OCI-LY1 (cell line): ENCODE data around the gene CEMIP.

Experiments
- H2AFZ ChIP-seq: fragments of 200-600 bp; sonication (generic), shearing (Covaris generic); 2 replicates; pipeline ENCODE4 v1.6.0; 2014; ENCODE audit warnings: antibody characterized with exemption, mild to moderate bottlenecking, low read length
- H3F3A ChIP-seq: fragments of 200-600 bp; sonication (generic), shearing (Covaris generic); 2 replicates; pipeline ENCODE4 v1.6.0; 2014; ENCODE audit warnings: mild to moderate bottlenecking, antibody characterized with exemption, low read length, moderate library complexity; ENCODE audit not compliant: insufficient read depth
- H3K27ac ChIP-seq: fragments of 200-600 bp; sonication (generic); 2 replicates; pipeline ENCODE4 v1.5.1; 2014; ENCODE audit warnings: low read length, mixed run types, mild to moderate bottlenecking, low read depth; ENCODE audit not compliant: poor library complexity, severe bottlenecking
- H3K27me3 ChIP-seq: fragments of 200-600 bp; sonication (generic); 2 replicates; pipeline ENCODE4 v1.6.0; 2014; ENCODE audit warnings: antibody characterized with exemption, mild to moderate bottlenecking, low read length, moderate library complexity; ENCODE audit not compliant: insufficient read depth
- H3K36me3 ChIP-seq: fragments of 200-600 bp; sonication (generic); 2 replicates; pipeline ENCODE4 v1.6.1; 2014; ENCODE audit warnings: mild to moderate bottlenecking, antibody characterized with exemption, low read length, moderate library complexity, mixed read lengths; ENCODE audit not compliant: insufficient read depth
- H3K4me1 ChIP-seq: fragments of 200-600 bp; sonication (generic); 2 replicates; pipeline ENCODE4 v1.5.1; 2014; ENCODE audit warnings: mild to moderate bottlenecking, low read length, moderate library complexity; ENCODE audit not compliant: insufficient read depth, severe bottlenecking
- H3K4me2 ChIP-seq: fragments of 200-600 bp; sonication (generic), shearing (Covaris generic); 2 replicates; pipeline ENCODE4 v1.6.1; 2014; ENCODE audit warnings: low read length
- H3K4me3 ChIP-seq: fragments of 200-600 bp; sonication (generic); 2 replicates; pipeline ENCODE4 v1.5.1; 2014; ENCODE audit warnings: low read length, low read depth, mild to moderate bottlenecking, mixed read lengths; ENCODE audit not compliant: poor library complexity, severe bottlenecking
- H3K79me2 ChIP-seq: fragments of 200-600 bp; shearing (Covaris generic); 2 replicates; pipeline ENCODE4 v1.6.1; 2016; ENCODE audit warnings: mixed run types, low read length, mixed read lengths; ENCODE audit not compliant: insufficient read depth
- H3K9ac ChIP-seq: fragments of 200-600 bp; sonication (generic), shearing (Covaris generic); 2 replicates; pipeline ENCODE4 v1.6.1; 2014; ENCODE audit warnings: mild to moderate bottlenecking, low read length, mixed read lengths
- H3K9me2 ChIP-seq: fragments of 200-600 bp; sonication (generic), shearing (Covaris generic); 2 replicates; pipeline ENCODE4 v1.6.1; 2014; ENCODE audit warnings: low read depth, mild to moderate bottlenecking, low read length, mixed read lengths
- H3K9me3 ChIP-seq: fragments of 200-600 bp; shearing (Covaris generic); 2 replicates; pipeline ENCODE4 v1.6.1; 2014; ENCODE audit warnings: low read length, mixed read lengths
- H4K20me1 ChIP-seq: fragments of 200-600 bp; sonication (generic), shearing (Covaris generic); 2 replicates; pipeline ENCODE4 v1.6.0; 2016; ENCODE audit warnings: mild to moderate bottlenecking, low read length; ENCODE audit not compliant: insufficient read depth
- EZH2 ChIP-seq: fragments of 200-600 bp; sonication (generic), shearing (Covaris generic); IDR thresholded peaks from 2 replicates; pipeline ENCODE4 v1.8.0; 2017; ENCODE audit warnings: borderline replicate concordance, mixed run types, mild to moderate bottlenecking, antibody characterized with exemption, low read length, moderate library complexity, mixed read lengths
- TF ChIP-seq, protein P1 (sequence below): fragments of 200-600 bp; sonication (generic), shearing (Covaris generic); IDR thresholded peaks from 2 replicates; pipeline ENCODE4 v1.5.1; 2017; ENCODE audit warnings: mild to moderate bottlenecking, antibody characterized with exemption, low read length, moderate library complexity, mixed read lengths

CEMIP gene

DNA sequence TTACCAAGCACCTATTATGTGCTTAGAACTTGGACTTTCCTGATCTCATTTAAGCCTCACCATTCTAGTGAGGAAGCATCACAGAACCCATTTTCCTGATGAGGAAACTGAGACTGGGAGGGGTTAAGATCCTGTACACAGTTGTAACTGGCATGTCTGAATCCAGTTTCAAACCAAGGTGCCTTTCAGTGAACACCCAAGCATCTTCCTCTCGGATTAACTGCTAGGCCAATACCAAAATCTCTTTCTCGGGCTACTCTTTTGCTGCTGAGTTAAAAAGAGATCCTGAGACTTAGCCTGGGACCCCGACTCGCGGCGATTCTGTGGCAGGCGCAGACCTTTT is 578 bp upstream of the CEMIP start:
- Histone ChIP-seq H3K4me2 (no peak overlapping the region), H3K36me3 (no peaks in the 10 kb centered on the region), H3K9me2 (no peaks in the 10 kb centered on the region), H3K9ac (no peak overlapping the region), H3K27ac (no peak overlapping the region), H4K20me1 (no peaks in the 10 kb centered on the region), H2AFZ (no peak overlapping the region), H3K79me2 (no peaks in the 10 kb centered on the region), H3K9me3 (no peaks in the 10 kb centered on the region), H3K27me3 (0 out of 2 replicates have a peak, but pooled peaks cover 4% of the 10 kb centered on the region), H3K4me1 (no peaks in the 10 kb centered on the region), H3F3A (no peaks in the 10 kb centered on the region), H3K4me3 (no peak overlapping the region)
- TF ChIP-seq, protein P1, sequence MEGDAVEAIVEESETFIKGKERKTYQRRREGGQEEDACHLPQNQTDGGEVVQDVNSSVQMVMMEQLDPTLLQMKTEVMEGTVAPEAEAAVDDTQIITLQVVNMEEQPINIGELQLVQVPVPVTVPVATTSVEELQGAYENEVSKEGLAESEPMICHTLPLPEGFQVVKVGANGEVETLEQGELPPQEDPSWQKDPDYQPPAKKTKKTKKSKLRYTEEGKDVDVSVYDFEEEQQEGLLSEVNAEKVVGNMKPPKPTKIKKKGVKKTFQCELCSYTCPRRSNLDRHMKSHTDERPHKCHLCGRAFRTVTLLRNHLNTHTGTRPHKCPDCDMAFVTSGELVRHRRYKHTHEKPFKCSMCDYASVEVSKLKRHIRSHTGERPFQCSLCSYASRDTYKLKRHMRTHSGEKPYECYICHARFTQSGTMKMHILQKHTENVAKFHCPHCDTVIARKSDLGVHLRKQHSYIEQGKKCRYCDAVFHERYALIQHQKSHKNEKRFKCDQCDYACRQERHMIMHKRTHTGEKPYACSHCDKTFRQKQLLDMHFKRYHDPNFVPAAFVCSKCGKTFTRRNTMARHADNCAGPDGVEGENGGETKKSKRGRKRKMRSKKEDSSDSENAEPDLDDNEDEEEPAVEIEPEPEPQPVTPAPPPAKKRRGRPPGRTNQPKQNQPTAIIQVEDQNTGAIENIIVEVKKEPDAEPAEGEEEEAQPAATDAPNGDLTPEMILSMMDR = no peak
- no peak for TF ChIP-seq EZH2

DNA sequence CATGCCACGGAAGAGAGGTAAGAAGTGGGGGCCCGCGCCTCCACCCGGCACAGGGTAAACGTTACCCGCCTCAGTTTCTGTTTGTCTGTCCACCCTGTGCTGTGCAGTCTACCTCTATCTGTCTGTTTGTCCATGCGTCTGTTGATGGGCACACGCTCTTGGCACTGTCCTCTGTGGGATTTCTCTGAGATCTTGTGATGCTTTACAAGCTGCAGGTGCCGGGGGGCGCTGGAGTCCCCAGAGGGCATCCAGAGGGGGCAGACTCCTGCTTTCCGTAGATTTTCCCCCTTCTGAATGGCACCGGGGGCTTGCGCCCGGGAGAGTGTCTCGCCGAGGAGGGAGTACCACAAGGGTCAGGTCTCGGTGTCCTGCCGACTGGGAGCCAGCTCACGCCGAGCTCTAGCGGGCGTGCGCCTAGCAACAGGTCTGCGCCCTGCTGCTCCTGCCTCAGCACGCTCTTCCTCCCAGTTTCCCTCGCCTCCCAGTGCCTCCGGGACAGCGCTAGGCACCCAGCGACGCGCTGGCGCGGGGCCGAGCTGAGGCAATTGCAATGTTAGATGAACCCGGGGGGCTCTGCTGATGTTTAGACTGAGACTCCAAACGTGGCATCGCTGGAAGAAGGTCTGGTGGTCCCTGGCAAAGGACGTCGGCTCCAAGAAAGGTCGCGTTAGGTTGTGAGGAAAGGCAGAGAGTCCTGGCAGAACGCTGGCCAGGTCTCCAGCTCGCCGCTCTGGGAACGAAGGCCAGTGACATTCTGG is 667 bp downstream of the CEMIP start:
- no peaks in the 10 kb centered on the region for H3K9me2 ChIP-seq
- no peaks in the 10 kb centered on the region for H3K4me1 ChIP-seq
- no peak overlapping the region for H3K27ac ChIP-seq
- H3F3A ChIP-seq = no peaks in the 10 kb centered on the region
- H3K4me3 ChIP-seq = no peak overlapping the region
- H3K36me3 ChIP-seq = no peaks in the 10 kb centered on the region
- H3K27me3 ChIP-seq = 0 out of 2 replicates have a peak, but pooled peaks cover 4% of the 10 kb centered on the region
- H3K9me3 ChIP-seq = no peaks in the 10 kb centered on the region
- H3K79me2 ChIP-seq = no peaks in the 10 kb centered on the region
- no peaks in the 10 kb centered on the region for H4K20me1 ChIP-seq
- no peak overlapping the region for H3K9ac ChIP-seq
- H2AFZ ChIP-seq = no peak overlapping the region
- TF ChIP-seq, protein P1 = no peak
- no peak for TF ChIP-seq EZH2
- no peak overlapping the region for H3K4me2 ChIP-seq

DNA sequence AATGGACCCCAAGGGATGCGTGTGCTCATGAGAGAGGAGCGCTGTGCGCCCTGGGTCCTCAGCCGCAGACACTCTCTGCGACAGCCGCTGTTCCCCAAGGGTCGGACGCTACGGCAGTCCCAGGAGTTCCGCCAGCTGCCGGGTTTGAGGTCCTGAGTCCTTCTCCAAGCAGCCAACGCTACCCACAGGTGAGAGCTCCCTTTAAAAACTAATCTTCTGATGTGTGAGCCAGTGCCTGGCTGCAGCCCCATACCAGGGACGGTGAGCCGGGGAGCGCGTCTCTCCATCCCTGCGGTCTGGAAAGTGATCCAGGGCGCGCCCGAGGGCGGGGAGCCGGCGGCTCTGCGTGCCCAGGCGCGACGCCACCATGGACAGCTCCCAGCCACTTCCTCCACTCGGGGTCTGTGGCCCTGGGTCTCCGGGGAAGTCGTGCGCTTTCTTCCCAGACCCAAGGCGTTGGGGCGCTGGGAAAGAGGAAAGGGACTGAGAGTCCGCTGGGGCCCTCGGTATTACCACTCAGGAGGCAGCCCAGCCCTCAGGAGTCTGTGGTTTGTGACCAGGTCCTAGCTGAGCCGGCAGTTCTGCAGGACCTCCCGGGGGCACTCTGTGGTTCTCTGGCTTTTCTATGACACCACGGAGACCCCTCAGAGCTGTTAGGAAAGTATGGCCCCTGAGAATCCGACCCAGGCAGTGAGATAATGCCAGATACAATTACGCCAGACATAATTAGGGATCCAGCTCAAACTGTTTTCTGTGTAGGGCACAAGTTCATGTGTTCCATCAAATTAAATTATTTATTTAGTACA is 1.4 kb downstream of the CEMIP start:
- no peaks in the 10 kb centered on the region for H3F3A ChIP-seq

More for the DNA sequence above, 1.4 kb downstream of the CEMIP start:
- TF ChIP-seq EZH2 = no peak
- TF ChIP-seq, protein P1 = no peak
- H3K4me3 ChIP-seq = no peak overlapping the region
- H3K9me2 ChIP-seq = no peaks in the 10 kb centered on the region
- no peak overlapping the region for H3K27ac ChIP-seq
- H3K9me3 ChIP-seq = no peaks in the 10 kb centered on the region
- no peak overlapping the region for H2AFZ ChIP-seq
- 0 out of 2 replicates have a peak, but pooled peaks cover 4% of the 10 kb centered on the region for H3K27me3 ChIP-seq
- no peaks in the 10 kb centered on the region for H3K36me3 ChIP-seq
- no peak overlapping the region for H3K9ac ChIP-seq
- no peaks in the 10 kb centered on the region for H4K20me1 ChIP-seq
- no peaks in the 10 kb centered on the region for H3K4me1 ChIP-seq
- H3K79me2 ChIP-seq = no peaks in the 10 kb centered on the region
- H3K4me2 ChIP-seq = no peak overlapping the region
